ENCODE measurements around the gene BCL7A.

DNA sequence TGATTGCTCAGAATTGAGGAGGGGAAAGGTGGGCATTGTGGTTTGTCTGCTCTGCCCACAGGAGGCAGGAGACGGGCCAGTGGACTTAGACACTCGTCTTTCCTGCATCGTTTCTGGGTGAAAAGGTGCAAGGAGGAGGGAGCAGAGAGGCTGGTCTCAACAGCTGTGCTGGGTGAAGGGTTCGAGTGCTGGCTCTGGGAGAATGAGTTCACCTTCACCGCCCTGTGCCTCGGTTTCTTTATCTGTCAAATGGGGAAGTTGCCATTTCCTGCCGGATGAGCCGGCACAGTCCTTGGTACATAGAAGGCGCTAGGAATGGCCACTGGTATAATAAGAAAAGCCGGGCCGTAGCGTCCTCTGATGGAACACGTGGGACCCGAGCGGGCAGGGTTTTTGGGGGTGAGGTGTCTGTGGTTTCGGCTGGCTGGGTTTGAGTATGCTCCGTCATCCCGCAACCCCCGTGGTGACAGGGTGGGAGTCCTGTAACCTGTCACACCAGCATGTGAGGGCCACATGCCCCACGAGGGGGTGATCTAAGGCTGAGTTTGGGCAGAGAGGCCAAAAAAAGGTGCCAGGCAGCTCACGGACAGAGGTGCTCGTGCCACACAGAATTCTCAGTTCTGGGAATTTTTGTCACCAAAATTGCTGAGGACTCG, 7.3 kb downstream of the BCL7A start:
- TF ChIP-seq, protein P1, sequence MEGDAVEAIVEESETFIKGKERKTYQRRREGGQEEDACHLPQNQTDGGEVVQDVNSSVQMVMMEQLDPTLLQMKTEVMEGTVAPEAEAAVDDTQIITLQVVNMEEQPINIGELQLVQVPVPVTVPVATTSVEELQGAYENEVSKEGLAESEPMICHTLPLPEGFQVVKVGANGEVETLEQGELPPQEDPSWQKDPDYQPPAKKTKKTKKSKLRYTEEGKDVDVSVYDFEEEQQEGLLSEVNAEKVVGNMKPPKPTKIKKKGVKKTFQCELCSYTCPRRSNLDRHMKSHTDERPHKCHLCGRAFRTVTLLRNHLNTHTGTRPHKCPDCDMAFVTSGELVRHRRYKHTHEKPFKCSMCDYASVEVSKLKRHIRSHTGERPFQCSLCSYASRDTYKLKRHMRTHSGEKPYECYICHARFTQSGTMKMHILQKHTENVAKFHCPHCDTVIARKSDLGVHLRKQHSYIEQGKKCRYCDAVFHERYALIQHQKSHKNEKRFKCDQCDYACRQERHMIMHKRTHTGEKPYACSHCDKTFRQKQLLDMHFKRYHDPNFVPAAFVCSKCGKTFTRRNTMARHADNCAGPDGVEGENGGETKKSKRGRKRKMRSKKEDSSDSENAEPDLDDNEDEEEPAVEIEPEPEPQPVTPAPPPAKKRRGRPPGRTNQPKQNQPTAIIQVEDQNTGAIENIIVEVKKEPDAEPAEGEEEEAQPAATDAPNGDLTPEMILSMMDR (IDR thresholded peaks at IDR 0.05) = no peak
- TF ChIP-seq POLR2A (IDR thresholded peaks at IDR 0.05) (no peak), EP300 (IDR thresholded peaks at IDR 0.05) (no peak), POLR2AphosphoS5 (IDR thresholded peaks at IDR 0.05) (no peak)

All from gastroesophageal sphincter (tissue), 3 donors.